Stimulated activated memory B cell treated with anti-CD40 and anti-IgM and Interleukin-4, amounts not matched to agents 10 μg/mL and 1 μg/mL and 100 μg/mL, for 72 hours (primary cell): Measurements from ENCODE around the gene ZNF574.

ENCODE experiments used
- ATAC-seq: fragments of 150-1000 bp; cut with Tn5 transposase; 2 replicates; pipeline ENCODE4 v1.10.0; 2021
- H3K27ac Mint-ChIP-seq: one replicate; pipeline ENCODE4 v1.8.0; 2022; ENCODE audit warnings: mild to moderate bottlenecking, mixed read lengths
- H3K27me3 Mint-ChIP-seq: one replicate; pipeline ENCODE4 v1.8.0; 2022; ENCODE audit warnings: mixed read lengths
- H3K36me3 Mint-ChIP-seq: one replicate; pipeline ENCODE4 v1.8.0; 2022; ENCODE audit warnings: mixed read lengths
- H3K4me1 Mint-ChIP-seq: one replicate; pipeline ENCODE4 v1.8.0; 2022; ENCODE audit warnings: mixed read lengths
- H3K4me3 Mint-ChIP-seq: one replicate; pipeline ENCODE4 v1.8.0; 2022; ENCODE audit warnings: mild to moderate bottlenecking, moderate library complexity, mixed read lengths
- H3K9me3 Mint-ChIP-seq: one replicate; pipeline ENCODE4 v1.8.0; 2022; ENCODE audit warnings: mixed read lengths

ZNF574 gene

GRCh38 chr19:42116308-42117075, 40.5 kb downstream of the ZNF574 start:
- ATAC-seq = no peak
- peak overlapping the region; percentile 83 for H3K27ac Mint-ChIP-seq
- peaks cover 65% of the 10 kb centered on the region for H3K36me3 Mint-ChIP-seq
- peak overlapping the region; percentile 56 for H3K4me3 Mint-ChIP-seq
- H3K4me1 Mint-ChIP-seq = peaks cover 83% of the 10 kb centered on the region
- H3K9me3 Mint-ChIP-seq = no peaks in the 10 kb centered on the region
- no peaks in the 10 kb centered on the region for H3K27me3 Mint-ChIP-seq

- H3K4me3 Mint-ChIP-seq = peak overlapping the region; percentile 56
- H3K4me1 Mint-ChIP-seq = peaks cover 84% of the 10 kb centered on the region
- H3K9me3 Mint-ChIP-seq = no peaks in the 10 kb centered on the region
- ATAC-seq = no peak
- peak overlapping the region; percentile 83 for H3K27ac Mint-ChIP-seq
- H3K36me3 Mint-ChIP-seq = peaks cover 67% of the 10 kb centered on the region
- no peaks in the 10 kb centered on the region for H3K27me3 Mint-ChIP-seq
Observed at GRCh38 chr19:42117076-42117475, 41.1 kb downstream of the ZNF574 start.

GRCh38 chr19:42120276-42120980, 44.5 kb downstream of the ZNF574 start:
- H3K36me3 Mint-ChIP-seq = peaks cover 73% of the 10 kb centered on the region
- H3K9me3 Mint-ChIP-seq = no peaks in the 10 kb centered on the region
- no peaks in the 10 kb centered on the region for H3K27me3 Mint-ChIP-seq
- peak overlapping the region; percentile 82 for H3K4me3 Mint-ChIP-seq
- H3K27ac Mint-ChIP-seq = peak overlapping the region; percentile 92
- ATAC-seq = no peak
- H3K4me1 Mint-ChIP-seq = peaks cover 88% of the 10 kb centered on the region

GRCh38 chr19:42121036-42121621, 45.2 kb downstream of the ZNF574 start:
- H3K9me3 Mint-ChIP-seq = no peaks in the 10 kb centered on the region
- H3K4me3 Mint-ChIP-seq = peak overlapping the region; percentile 82
- peaks cover 88% of the 10 kb centered on the region for H3K4me1 Mint-ChIP-seq
- H3K27ac Mint-ChIP-seq = peak overlapping the region; percentile 92
- H3K36me3 Mint-ChIP-seq = peaks cover 73% of the 10 kb centered on the region
- H3K27me3 Mint-ChIP-seq = no peaks in the 10 kb centered on the region
- ATAC-seq = peak; percentile 2

GRCh38 chr19:42121656-42122069, 45.7 kb downstream of the ZNF574 start:
- H3K4me1 Mint-ChIP-seq = peaks cover 88% of the 10 kb centered on the region
- ATAC-seq = peak; percentile 88
- H3K36me3 Mint-ChIP-seq = peaks cover 67% of the 10 kb centered on the region
- H3K27me3 Mint-ChIP-seq = no peaks in the 10 kb centered on the region
- H3K27ac Mint-ChIP-seq = peak overlapping the region; percentile 92
- peak overlapping the region; percentile 82 for H3K4me3 Mint-ChIP-seq
- no peaks in the 10 kb centered on the region for H3K9me3 Mint-ChIP-seq

- Mint-ChIP-seq H3K4me1 (peaks cover 86% of the 10 kb centered on the region), H3K27ac (peak overlapping the region; percentile 92), H3K27me3 (no peaks in the 10 kb centered on the region), H3K36me3 (peaks cover 62% of the 10 kb centered on the region), H3K4me3 (peak overlapping the region; percentile 82), H3K9me3 (no peaks in the 10 kb centered on the region)
- ATAC-seq = peak; percentile 80
Observed at GRCh38 chr19:42122691-42123607, 47.0 kb downstream of the ZNF574 start.

- Mint-ChIP-seq H3K4me1 (peaks cover 86% of the 10 kb centered on the region), H3K27ac (peak overlapping the region; percentile 92), H3K9me3 (no peaks in the 10 kb centered on the region), H3K36me3 (peaks cover 62% of the 10 kb centered on the region), H3K4me3 (peak overlapping the region; percentile 82), H3K27me3 (no peaks in the 10 kb centered on the region)
- ATAC-seq = no peak
Observed at GRCh38 chr19:42123765-42124164, 47.8 kb downstream of the ZNF574 start.

- Mint-ChIP-seq H3K4me3 (no peak overlapping the region), H3K36me3 (peaks cover 58% of the 10 kb centered on the region), H3K27me3 (no peaks in the 10 kb centered on the region), H3K9me3 (no peaks in the 10 kb centered on the region), H3K27ac (peak overlapping the region; percentile 92), H3K4me1 (peaks cover 87% of the 10 kb centered on the region)
- ATAC-seq = no peak
Observed at GRCh38 chr19:42124386-42124901, 48.5 kb downstream of the ZNF574 start.

- H3K27ac Mint-ChIP-seq = peak overlapping the region; percentile 92
- no peaks in the 10 kb centered on the region for H3K9me3 Mint-ChIP-seq
- peaks cover 96% of the 10 kb centered on the region for H3K4me1 Mint-ChIP-seq
- peaks cover 66% of the 10 kb centered on the region for H3K36me3 Mint-ChIP-seq
- peak overlapping the region; percentile 24 for H3K4me3 Mint-ChIP-seq
- no peak for ATAC-seq
- H3K27me3 Mint-ChIP-seq = no peaks in the 10 kb centered on the region
Observed at GRCh38 chr19:42125536-42125935, 49.6 kb downstream of the ZNF574 start.

GRCh38 chr19:42126574-42126973, 50.6 kb downstream of the ZNF574 start:
- no peaks in the 10 kb centered on the region for H3K9me3 Mint-ChIP-seq
- peaks cover 95% of the 10 kb centered on the region for H3K4me1 Mint-ChIP-seq
- ATAC-seq = no peak
- H3K36me3 Mint-ChIP-seq = peaks cover 63% of the 10 kb centered on the region
- H3K4me3 Mint-ChIP-seq = peak overlapping the region; percentile 36
- H3K27me3 Mint-ChIP-seq = no peaks in the 10 kb centered on the region
- H3K27ac Mint-ChIP-seq = peak overlapping the region; percentile 92

- Mint-ChIP-seq H3K27ac (peak overlapping the region; percentile 92), H3K4me3 (peak overlapping the region; percentile 92), H3K27me3 (no peaks in the 10 kb centered on the region), H3K9me3 (no peaks in the 10 kb centered on the region), H3K4me1 (peaks cover 79% of the 10 kb centered on the region), H3K36me3 (peaks cover 39% of the 10 kb centered on the region)
- peak; percentile 88 for ATAC-seq
Observed at GRCh38 chr19:42129399-42130253, 53.7 kb downstream of the ZNF574 start.

GRCh38 chr19:42130254-42130573, 54.2 kb downstream of the ZNF574 start:
- H3K27ac Mint-ChIP-seq = peak overlapping the region; percentile 92
- H3K36me3 Mint-ChIP-seq = peaks cover 36% of the 10 kb centered on the region

More at GRCh38 chr19:42130254-42130573, 54.2 kb downstream of the ZNF574 start:
- Mint-ChIP-seq H3K9me3 (no peaks in the 10 kb centered on the region), H3K4me1 (peaks cover 79% of the 10 kb centered on the region), H3K4me3 (peak overlapping the region; percentile 92), H3K27me3 (no peaks in the 10 kb centered on the region)
- no peak for ATAC-seq
